ENCODE results near the gene MAGI2.

DNA sequence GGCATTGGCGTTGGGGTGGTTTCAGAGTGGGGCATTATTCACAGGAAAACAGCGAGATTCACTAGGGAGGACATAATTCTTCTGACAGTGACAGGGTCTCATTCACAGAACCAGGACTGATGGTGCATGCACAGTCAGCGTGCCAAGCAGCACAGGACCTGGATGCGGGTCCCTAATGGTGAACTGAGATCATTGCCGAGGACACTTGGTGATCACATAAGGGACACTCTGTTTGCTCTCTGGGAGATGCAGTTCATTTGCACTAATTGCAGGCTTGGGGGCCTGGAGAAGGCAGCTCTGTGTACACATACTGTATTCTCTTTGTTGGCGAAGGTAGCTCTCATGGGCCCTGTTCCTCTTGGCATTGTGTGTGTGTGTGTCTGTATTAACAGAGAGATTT is 938.8 kb downstream of the MAGI2 start:
- no peak for TF ChIP-seq POLR2A (IDR thresholded peaks at IDR 0.05; ENCODE audit: low read depth, low read length)
- TF ChIP-seq POU2F2 (IDR thresholded peaks at IDR 0.05; ENCODE audit: low read depth, low read length) = no peak
- no peak for TF ChIP-seq POLR2AphosphoS5 (IDR thresholded peaks at IDR 0.05; ENCODE audit: low read depth, low read length)
- no peak for TF ChIP-seq TAF1 (IDR thresholded peaks at IDR 0.05; ENCODE audit: low read depth, low read length)
- no peak for TF ChIP-seq PAX5 (IDR thresholded peaks at IDR 0.05; ENCODE audit: insufficient read depth, low read length, severe bottlenecking)

Data from GM12891 (cell line).